HCT116 (cell line): ENCODE results near the gene INSRR.

ENCODE experiments used
- CTCF ChIP-seq, 3 experiments: fragments of 200-600 bp in 1 of 3; sonication (generic) in 1 of 3; IDR thresholded peaks in 2 of 3; conservative IDR thresholded peaks in 1 of 3; 2 replicates each; pipeline ENCODE4 v1.5.1; 2012 to 2017; ENCODE audit warnings: low read depth in 2 of 3, low read length in 2 of 3, antibody characterized with exemption in 1 of 3, borderline replicate concordance in 1 of 3, control low read depth in 1 of 3, mild to moderate bottlenecking in 1 of 3, mixed read lengths in 1 of 3, mixed run types in 1 of 3, moderate library complexity in 1 of 3; ENCODE audit not compliant: insufficient read depth in 1 of 3
- EZH2 ChIP-seq: fragments of 200-600 bp; sonication (generic); IDR thresholded peaks from 2 replicates; pipeline ENCODE4 v1.6.1; 2017; ENCODE audit warnings: antibody characterized with exemption, mixed run types
- EZH2phosphoT487 ChIP-seq: fragments of 200-600 bp; IDR thresholded peaks from 2 replicates; pipeline ENCODE4 v1.6.1; 2018; ENCODE audit warnings: antibody characterized with exemption, borderline replicate concordance
- POLR2AphosphoS5 ChIP-seq: IDR thresholded peaks from 2 replicates; pipeline ENCODE4 v1.6.1; 2011; ENCODE audit warnings: mild to moderate bottlenecking, low read depth, low read length, moderate library complexity
- TCF7L2 ChIP-seq: IDR thresholded peaks from 2 replicates; pipeline ENCODE4 v1.7.0; 2011; ENCODE audit warnings: borderline replicate concordance, inconsistent platforms; ENCODE audit not compliant: insufficient read depth, insufficient read length; ENCODE audit errors: extremely low read depth
- ZBTB33 ChIP-seq: IDR thresholded peaks from 2 replicates; pipeline ENCODE4 v1.6.1; 2011; ENCODE audit warnings: mild to moderate bottlenecking, low read length, moderate library complexity; ENCODE audit not compliant: insufficient replicate concordance; ENCODE audit errors: extremely low read depth

- no peak for TF ChIP-seq CTCF (IDR thresholded peaks at IDR 0.05 in 2 of 3, conservative IDR thresholded peaks at IDR 0.05 in 1 of 3; ENCODE audit: borderline replicate concordance in 1 of 3, insufficient read depth in 1 of 3, low read depth in 2 of 3, low read length in 2 of 3)
- TF ChIP-seq EZH2, result no peak
- no peak for TF ChIP-seq ZBTB33
- TF ChIP-seq EZH2phosphoT487, result no peak
- TF ChIP-seq TCF7L2, result no peak
- no peak for TF ChIP-seq POLR2AphosphoS5
Observed at GRCh38 chr1:156880473-156880872, 21.6 kb upstream of the INSRR start.
